ENCODE results near the gene CEMIP. TPM values are rescaled to one million over a fixed set of nuclear protein-coding genes. Genes with fewer than 3 reads are reported as not detected.

Gene CEMIP
- total RNA-seq, 1 donor = 131 TPM

GRCh38 chr15:80839764-80840130, 60.6 kb downstream of the CEMIP start:
- no peak overlapping the region for H3K4me3 ChIP-seq (ENCODE audit: low read depth, low read length)
- DNase-seq (ENCODE audit: low read depth) = no peak
- TF ChIP-seq CTCF (IDR thresholded peaks at IDR 0.05; ENCODE audit: insufficient read depth, low read depth, low read length) = no peak

- no peak for TF ChIP-seq CTCF (IDR thresholded peaks at IDR 0.05; ENCODE audit: insufficient read depth, low read depth, low read length)
- DNase-seq (ENCODE audit: low read depth) = no peak
- no peak overlapping the region for H3K4me3 ChIP-seq (ENCODE audit: low read depth, low read length)
These were observed 61.3 kb downstream of the CEMIP start for GRCh38 chr15:80840182-80841130.

- TF ChIP-seq CTCF (IDR thresholded peaks at IDR 0.05; ENCODE audit: insufficient read depth, low read depth, low read length) = no peak
- no peak for DNase-seq (ENCODE audit: low read depth)
- H3K4me3 ChIP-seq (ENCODE audit: low read depth, low read length) = no peak overlapping the region
These were observed 62.4 kb downstream of the CEMIP start for GRCh38 chr15:80841541-80841940.

GRCh38 chr15:80844011-80844732, 65.0 kb downstream of the CEMIP start:
- no peak for TF ChIP-seq CTCF (IDR thresholded peaks at IDR 0.05; ENCODE audit: insufficient read depth, low read depth, low read length)
- no peak overlapping the region for H3K4me3 ChIP-seq (ENCODE audit: low read depth, low read length)
- peak; percentile 22 for DNase-seq (ENCODE audit: low read depth)

GRCh38 chr15:80846031-80846815, 67.1 kb downstream of the CEMIP start:
- no peak overlapping the region for H3K4me3 ChIP-seq (ENCODE audit: low read depth, low read length)
- no peak for DNase-seq (ENCODE audit: low read depth)
- no peak for TF ChIP-seq CTCF (IDR thresholded peaks at IDR 0.05; ENCODE audit: insufficient read depth, low read depth, low read length)

- DNase-seq (ENCODE audit: low read depth) = peak; percentile 70
- no peak for TF ChIP-seq CTCF (IDR thresholded peaks at IDR 0.05; ENCODE audit: insufficient read depth, low read depth, low read length)
- no peak overlapping the region for H3K4me3 ChIP-seq (ENCODE audit: low read depth, low read length)
These were observed 70.1 kb downstream of the CEMIP start for GRCh38 chr15:80849308-80849707.
